ENCODE measurements around the gene SERPINA5.
"Not testable (repeated sequence)": the region's sequence is repeated elsewhere in the genome, so short reads cannot be mapped to it uniquely, and the experiment has no call there.

The SERPINA5 gene

DNA sequence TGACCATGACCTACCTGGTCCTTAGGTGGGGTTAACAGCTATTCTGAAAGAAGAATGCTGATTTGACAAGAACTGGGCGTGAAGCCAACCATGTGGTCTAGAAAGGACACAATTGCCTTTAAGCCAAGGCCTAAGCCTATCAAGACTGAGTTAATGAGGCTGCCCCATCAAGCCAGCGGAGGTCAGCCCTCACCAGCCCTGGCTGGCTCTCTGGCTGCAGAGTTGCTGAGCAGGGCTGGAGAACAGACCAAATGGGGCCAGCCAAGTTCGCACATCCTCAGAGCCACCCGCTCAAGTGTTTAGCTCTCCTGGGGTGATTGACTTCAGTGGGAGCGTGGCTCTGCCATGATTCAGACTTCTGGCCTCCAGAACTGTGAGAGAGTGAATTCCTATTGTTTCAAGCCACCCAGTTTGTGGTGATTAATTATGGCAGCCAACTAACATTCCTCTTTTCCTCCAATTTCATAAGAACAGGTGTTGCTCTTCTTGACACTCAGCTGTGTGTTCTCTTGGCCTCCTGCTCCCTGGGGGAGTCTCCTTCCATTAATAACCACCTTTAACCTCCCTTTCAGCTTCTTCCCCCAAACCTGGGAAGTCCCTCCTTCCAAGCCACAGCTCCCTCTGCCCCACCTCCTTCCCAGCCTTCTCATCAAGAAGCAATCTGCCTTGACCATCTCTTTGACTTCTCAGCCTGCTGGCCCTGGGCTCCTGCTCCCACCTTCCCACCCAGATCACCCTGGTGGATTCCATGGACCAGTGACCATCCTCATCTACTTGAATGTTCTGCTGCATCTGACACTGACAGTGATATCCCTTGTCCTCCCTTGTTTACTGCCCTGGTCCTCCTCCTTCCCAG lies 5.3 kb upstream of the SERPINA5 start:
- DNase-seq (ENCODE audit: low read depth), result no peak

DNA sequence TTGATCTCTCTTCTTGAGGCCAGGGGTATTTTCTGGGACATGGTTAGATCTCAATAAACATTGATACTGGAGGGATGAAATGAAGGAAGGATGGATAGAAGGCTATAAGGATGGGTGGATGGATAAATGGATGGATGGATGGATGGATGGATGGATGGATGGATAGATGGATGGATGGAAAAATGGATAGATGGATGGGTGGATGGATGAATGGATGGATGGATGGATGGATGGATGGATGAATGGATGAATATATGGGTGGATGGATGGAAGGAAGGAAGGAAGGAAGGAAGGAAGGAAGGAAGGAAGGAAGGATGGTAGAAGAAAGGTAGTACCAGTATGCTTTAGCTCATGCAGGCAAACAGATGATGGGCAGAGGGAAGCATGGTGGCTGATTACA lies 3.8 kb upstream of the SERPINA5 start:
- not testable (repeated sequence) for DNase-seq (ENCODE audit: low read depth)

DNA sequence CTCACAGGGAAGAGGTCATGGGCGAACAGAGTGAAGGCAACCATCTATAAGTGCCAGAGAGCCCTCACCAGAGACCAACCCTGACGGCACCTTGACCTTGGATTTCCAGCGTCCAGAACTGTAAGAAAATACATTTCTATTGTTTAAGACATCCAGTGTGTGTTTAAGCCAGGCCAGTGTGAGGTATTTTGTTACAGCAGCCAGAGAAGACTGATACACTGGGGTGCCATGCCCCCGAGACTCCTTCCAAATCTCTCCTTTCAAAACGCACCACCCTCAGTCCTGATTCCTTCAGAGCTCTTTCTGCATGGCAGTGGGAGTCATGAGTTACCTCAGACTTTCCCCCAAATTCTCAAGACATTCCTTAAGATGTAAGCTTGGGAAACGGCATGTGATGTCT lies 2.5 kb upstream of the SERPINA5 start:
- DNase-seq (ENCODE audit: low read depth), result no peak

DNA sequence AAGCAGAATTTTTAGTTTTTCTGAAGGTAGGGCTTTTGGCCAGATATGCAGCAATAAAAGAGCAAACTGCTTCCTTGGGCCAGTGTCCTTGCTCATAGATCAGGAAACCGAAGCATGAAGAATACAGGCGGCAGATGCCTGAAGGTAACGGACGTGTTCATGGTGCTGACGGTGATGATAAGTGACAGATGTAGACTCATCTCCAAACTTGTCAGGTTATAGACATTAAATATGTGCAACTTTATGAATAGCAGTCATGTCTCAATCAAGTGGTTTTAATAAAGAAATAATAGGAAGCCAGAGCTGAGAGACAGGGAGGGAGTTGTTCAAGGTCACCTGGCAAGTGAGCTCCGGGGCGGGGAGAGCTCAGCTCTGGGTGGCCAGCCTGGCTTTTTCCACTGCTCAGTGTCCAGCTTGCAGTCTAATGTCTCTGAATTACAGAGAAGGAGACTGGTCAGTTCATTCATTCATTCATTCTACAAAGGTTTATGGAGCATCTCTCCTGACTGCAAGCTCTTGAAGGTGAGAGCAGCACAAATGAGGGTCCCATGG lies 1.0 kb downstream of the SERPINA5 start:
- no peak for DNase-seq (ENCODE audit: low read depth)

DNA sequence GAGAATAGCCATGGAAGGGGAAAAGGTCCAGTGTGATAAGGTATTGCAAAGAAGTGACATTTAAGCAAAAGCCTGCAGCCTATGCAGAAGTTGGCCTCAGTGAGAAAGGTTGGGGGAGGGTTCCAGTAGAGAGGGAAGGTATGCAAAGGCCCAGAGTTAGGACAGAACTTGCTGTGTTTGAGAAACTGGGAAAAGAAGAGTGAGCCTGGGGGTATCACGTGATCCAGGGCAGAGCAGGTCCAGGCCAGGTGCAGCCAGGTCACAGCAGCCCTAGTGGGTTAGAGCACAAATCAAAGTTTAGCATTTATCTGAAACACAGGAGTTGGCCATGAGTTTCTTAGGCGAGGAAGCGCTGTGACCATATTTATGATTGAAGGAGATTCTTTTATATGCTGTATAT lies 1.6 kb downstream of the SERPINA5 start:
- no peak for DNase-seq (ENCODE audit: low read depth)

DNA sequence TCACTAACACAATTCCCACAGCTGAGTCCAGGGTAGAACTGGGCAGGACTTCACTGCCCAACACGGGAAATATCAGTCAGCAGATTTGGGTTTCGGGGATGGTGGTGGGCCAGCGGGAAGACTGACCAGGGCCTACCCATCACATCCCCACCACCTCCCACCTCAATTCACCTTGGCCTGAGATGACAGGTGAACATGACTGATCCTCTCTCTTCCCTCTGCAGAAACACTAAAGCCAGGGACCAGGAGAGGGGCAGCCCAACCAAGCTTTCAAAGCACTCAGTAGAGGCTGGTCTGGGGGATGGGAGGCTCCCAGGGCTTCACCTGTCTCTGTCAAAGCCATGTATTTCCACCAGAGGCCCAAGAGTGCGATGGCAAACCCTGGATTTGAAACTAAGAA lies 2.3 kb downstream of the SERPINA5 start:
- DNase-seq (ENCODE audit: low read depth), result no peak

DNA sequence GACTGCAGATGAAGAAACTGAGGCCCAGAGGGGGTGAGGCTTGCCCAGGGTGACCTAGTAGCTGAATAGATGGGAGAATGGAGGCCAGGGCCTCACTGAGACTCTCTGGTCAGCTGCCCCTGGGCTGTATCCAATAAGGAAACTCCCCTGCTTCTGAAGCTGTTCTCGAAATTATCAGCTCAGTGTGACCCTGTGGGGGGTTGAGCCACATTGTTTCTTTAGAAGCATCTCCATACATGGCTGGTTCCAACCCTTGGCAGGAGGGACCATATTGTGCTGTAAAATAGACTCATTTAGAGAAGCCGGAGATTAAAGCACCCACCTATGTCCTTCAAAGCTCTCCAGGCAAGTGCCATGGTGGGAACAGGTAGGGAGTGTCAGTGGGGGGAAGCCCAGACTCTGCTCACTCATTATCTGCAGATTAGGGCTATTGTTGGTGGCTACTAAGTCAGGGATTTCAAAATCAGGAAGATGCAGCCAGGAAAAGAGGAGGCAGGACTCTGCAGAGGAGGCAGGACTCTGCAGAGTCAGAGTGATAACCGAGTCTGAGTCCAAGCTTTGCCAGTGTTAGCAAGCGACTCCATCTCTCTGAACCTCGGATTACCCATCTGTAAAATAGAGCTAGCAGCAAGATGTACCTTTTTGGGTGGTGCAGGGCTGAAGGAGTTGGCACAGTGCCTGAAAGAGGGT lies 3.5 kb downstream of the SERPINA5 start:
- DNase-seq (ENCODE audit: low read depth), result no peak

DNA sequence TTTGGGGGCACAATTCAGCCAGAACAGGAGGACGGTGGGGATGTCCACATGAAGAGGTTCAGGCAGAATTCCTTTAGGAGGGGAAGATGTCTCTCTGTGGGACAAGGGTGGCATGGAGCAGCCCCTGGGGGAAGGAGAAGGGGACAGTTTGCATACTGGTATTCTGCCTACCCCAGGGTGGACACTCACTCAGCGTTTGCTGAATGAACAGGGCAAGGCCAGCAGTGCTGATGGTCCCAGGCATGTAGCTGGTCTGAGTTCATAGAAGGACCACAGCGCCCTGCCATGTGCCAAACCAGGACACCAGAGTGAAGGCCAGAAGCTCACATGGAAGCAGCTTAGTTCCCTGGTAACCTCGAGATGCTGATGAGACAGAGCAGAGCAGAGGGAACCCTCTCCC lies 5.4 kb downstream of the SERPINA5 start:
- DNase-seq (ENCODE audit: low read depth), result no peak

DNA sequence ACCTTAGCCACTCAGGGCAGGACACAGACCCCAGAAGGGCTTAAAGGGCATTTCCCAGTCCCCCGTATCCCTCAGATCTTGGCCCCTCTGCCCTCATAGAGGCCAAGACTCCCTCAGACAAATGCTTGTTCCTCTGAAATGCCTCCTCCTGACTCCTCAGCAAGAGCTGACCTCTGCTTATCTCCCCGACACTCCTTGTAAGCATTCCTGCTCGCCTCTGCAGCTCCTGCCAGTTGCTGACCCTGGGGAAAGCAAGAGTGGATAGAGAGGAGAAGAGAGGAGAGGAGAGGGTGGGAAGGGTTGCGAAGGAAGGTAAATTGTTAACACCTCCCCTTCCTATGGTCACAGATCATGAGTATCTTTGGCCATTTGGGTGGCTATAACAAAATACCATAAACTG lies 7.1 kb downstream of the SERPINA5 start:
- DNase-seq (ENCODE audit: low read depth), result no peak

DNA sequence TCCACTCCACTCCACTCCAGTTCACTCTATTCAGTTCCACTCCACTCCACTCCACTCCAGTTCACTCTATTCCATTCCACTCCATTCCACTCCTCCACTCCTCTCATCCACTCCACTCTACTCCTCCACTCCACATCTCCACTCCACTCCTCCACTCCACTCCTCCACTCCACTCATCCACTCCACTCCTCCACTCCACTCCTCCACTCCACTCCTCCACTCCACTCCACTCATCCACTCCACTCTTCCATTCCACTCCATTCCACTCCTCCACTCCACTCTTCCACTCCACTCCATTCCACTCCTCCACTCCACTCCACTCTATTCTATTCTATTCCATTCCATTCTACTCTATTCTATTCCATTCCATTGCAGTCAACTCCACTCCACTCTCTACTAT lies 9.8 kb downstream of the SERPINA5 start:
- DNase-seq (ENCODE audit: low read depth), result no peak

DNA sequence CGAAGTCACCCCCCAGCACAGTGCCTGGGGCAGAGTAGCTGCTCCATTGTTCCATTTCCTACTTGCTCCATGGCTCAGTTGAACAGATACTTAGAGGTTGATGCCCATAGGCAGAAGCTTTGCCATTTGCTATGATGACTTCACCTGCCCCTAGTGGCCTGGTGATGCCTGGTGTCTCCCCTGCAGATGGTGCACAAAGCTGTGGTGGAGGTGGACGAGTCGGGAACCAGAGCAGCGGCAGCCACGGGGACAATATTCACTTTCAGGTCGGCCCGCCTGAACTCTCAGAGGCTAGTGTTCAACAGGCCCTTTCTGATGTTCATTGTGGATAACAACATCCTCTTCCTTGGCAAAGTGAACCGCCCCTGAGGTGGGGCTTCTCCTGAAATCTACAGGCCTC lies 10.6 kb downstream of the SERPINA5 start:
- DNase-seq (ENCODE audit: low read depth), result no peak

DNA sequence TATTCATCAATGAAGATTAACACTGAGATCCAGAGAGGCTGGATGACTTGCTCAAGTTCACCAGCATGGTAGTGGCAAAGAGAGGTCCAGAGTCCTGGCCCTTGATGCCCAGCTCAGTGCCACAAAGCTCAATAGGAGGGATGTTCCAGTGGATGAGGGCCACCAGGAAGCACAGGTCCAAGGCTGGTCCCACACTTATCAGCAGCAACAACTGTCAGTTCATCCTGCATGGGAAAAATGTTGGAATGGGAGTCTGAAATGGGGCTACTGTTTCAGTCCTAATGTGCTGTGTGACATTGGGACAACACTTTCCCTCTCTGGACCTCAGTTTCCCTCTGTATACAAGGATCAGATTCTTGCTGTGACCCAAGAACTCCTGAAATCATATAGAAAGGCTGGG lies 11.2 kb downstream of the SERPINA5 start:
- no peak for DNase-seq (ENCODE audit: low read depth)

DNA sequence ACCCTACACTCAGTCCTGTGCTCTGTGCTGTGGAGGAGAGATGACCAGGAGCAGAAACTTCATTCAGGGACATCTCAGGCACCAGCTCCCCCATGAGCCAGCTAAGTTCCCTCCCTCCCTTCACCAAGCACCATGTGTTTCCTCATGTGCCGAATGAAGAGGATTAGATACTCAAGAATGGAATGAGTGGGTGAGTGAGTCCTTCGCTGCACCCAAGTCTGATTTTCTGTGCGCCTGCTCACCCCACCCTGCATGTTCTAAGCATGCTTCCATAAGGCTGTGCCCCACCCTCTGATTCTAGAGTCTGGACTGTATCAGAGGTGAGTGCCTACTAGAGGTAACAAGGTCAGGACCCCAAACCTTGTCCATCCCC lies 12.1 kb downstream of the SERPINA5 start:
- no peak for DNase-seq (ENCODE audit: low read depth)

DNA sequence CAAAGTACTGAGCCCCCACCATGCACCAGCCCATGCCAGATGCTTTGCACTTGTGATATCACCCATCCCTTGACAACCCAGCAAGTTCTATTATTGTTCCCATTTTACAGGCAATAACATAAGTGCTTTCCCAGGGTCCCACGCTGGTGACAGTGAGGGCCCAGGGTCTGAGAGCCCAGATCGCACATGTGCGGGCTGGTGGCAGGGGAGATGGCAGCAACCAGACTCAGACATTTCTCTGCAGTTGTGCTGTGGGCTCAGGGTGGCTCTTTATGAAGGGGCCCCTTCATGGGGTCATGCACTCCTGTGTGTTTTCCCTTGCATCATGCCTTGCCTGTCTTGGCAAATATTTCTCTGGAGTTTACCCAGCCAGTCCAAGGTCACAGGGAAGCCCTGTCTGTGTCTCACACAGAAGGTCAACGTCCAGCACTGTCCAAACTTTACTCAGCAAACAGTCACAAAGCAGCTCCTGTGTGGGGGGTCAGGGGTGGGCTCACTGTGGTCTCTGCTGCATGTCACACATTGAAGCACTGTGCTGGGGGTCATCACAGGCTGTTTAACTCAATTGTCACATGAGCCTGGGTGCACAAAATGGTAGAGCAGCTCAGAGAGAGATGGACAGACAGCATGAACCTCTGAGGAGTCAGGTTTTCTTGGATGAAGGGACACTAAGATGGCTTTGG lies 12.7 kb downstream of the SERPINA5 start:
- DNase-seq (ENCODE audit: low read depth), result no peak

DNA sequence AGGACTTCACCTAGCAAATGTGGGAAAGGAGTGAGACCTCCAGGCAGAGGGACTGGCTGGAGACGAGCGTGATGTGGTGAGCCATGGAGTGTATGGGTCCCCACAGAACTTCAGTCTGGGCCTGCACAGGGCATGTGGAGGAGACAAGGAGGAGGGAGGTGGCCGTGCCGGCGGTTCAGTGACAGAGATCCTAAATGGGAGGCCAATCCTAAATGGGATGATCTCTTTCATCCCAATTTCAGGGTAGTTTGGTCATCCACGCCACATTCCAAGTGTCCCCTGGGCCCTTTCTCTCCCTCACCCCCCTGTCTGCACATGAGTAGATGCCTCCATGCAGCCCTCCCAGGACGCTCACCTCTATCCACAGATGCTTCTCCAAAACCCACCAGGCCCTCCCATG lies 13.2 kb downstream of the SERPINA5 start:
- no peak for DNase-seq (ENCODE audit: low read depth)

DNA sequence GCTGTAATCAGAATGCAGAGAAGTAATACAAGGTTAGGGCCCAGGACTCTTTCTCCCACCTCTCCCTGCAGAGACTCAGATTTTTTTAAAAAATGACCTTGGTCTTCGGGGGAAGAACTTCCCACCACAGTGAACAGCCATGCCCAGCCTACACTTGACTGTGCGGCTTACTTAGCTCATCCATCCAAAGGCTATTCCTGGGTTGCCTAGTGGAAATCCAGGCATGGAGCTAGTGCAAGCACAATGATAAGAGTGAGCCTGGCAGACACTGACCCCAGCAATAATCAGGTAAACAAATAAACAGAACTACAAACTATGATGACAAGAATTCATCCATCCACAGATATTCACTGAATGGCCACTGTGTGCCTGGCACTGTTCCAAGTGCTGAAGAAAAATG lies 14.7 kb downstream of the SERPINA5 start:
- no peak for DNase-seq (ENCODE audit: low read depth)

DNA sequence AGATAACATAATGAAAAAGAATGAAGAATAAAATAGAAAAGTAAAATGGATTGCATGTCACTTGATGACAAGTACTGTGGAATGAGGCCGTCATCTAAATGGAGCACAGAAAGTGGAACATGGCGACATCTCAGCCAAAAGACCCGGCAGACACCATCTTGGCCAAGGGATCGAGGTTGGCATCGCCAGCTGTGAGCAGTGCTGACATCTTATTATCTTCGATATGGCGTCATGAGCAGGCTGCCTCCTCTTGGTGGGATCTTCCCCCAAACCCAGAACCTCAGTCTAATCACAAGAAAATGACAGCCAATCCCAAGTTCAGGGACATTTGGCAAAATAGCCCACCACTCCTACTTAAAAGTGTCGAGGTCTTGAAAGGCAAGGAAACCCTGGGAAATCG lies 15.1 kb downstream of the SERPINA5 start:
- no peak for DNase-seq (ENCODE audit: low read depth)

DNA sequence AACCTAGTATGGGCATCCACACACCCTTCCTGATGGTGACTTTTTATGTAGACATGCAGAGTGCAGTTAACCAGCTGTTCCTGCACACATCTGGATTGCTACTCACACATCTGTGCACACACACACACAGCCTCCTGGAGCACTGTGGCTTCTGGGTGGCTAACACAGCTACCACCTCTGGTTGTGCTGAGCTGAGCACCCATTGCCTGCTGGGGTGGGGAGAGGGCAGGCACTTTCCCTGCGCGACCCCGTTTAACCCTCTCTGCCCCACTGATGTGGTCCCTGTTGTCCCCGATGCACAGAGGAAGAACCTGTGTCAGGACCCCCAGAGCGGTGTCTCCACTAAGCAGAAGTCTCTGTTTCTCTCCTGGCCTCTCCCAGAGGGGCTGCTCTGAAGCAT lies 16.6 kb downstream of the SERPINA5 start:
- DNase-seq (ENCODE audit: low read depth), result no peak

DNA sequence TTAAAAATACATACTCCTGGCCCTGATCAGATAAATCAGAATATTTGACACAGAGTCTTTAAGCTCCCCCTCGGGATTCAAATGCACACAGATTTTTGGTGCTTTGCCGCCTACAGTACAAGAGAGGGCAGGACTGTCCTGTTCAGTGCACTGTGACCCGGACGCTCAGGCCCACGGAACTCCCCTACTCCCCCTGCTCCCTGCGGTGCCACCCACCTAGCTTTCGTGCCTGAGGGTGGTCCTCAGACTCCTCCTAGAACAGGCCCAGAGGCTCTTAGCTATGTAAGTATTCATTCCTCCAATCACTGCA lies 17.2 kb downstream of the SERPINA5 start:
- DNase-seq (ENCODE audit: low read depth), result no peak

DNA sequence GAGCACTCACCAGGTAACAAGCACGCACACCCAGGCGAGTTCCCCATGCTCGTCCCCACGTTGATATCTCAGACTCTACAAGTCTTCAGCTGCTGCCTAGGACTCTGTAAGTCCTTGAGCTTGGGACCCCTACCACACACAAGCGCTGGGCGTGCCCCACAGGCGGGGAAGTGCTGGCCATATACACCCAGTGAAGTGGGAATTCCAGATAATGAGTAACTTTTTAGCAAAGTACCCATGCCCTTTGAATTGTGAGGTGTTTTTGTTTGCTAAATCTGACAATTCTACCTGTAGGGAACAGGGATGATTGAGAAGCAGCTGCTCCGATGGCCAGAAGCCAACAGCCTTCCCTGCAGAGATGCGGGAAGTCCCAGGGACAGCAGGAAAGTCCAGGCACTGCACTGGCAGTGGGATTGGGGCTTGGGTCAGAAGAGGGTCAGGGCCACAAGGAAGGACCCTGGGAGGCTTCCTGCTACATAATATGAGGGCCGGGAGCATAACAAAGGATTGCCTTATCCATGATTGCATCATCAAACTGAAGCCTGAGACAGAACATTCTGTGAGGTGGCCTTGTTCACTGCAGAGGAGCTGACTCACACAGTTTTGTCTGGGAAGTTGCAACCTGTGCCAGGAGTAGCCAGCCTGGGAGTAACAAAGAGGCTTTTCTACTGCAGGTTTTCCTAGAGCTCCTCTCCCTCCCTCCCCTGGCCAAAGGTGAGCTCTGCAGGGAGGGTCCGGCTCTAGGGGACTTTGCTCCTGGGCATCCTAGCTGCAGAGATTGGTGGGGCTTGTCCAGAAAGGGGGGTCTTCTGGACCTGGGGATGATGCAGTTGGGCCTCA lies 17.8 kb downstream of the SERPINA5 start:
- no peak for DNase-seq (ENCODE audit: low read depth)

DNA sequence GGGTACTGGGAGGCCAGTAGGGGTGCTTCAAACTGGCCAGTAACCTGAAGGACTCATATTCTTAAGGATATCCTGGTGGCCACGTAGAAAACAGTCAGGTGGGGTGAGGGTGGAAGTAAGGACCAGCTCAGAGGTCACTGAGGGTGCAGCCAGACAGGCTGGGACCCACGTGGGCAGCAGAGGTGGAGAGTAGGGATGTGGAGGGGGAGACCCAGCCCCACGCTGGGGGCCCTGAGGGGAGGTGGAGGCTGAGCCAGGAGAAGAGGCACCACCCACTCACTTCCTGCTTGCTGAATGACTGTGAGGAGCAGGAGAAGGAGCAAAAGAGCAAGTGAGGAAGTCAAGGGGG lies 18.4 kb downstream of the SERPINA5 start:
- DNase-seq (ENCODE audit: low read depth), result no peak

DNA sequence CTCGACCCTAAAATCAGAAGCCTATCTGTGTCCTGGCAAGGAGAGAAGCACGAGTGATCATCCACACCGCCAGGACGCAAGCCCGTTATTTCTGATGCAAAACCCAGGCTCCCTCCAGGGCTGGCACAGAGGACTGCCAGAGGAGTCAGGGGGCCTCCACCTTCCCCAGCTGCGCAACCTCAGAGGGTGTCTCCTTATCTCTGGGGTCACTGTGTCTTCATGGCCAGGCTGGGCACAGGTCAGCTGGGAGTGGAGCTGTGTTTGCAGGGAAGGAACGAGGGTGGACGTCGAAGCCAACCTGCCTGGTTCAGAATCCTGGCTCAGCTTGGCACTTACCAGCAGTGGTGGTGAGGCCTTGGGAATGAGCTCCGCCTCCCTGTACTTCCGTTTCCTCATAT lies 18.9 kb downstream of the SERPINA5 start:
- DNase-seq (ENCODE audit: low read depth), result no peak
